Mucosa of descending colon (tissue), 3 donors: ENCODE measurements around the gene RAI14. TPM values are rescaled to one million over a fixed set of nuclear protein-coding genes. Genes with fewer than 3 reads are reported as not detected.

Experiments
- ATAC-seq: fragments of 200-7000 bp; cut with Tn5 transposase; one replicate; pipeline ENCODE4 v1.9.1; 2020; ENCODE audit warnings: mild to moderate bottlenecking, moderate library complexity
- DNase-seq, 3 donors: peaks; one replicate each; pipeline ENCODE4 v3.0.0-alpha.2; 2020
- H3K36me3 ChIP-seq: fragments of 200-600 bp; one replicate; pipeline ENCODE4 v1.8.0; 2021; ENCODE audit warnings: low read depth, mild to moderate bottlenecking
- H3K4me1 ChIP-seq: fragments of 200-600 bp; one replicate; pipeline ENCODE4 v1.8.0; 2021; ENCODE audit warnings: low read depth, mild to moderate bottlenecking
- H3K4me3 ChIP-seq: fragments of 200-600 bp; one replicate; pipeline ENCODE4 v1.8.0; 2021; ENCODE audit warnings: mild to moderate bottlenecking
- H3K9me3 ChIP-seq: fragments of 200-600 bp; one replicate; pipeline ENCODE4 v1.8.0; 2021; ENCODE audit warnings: mild to moderate bottlenecking
- CTCF ChIP-seq: fragments of 200-600 bp; IDR thresholded peaks from one replicate; pipeline ENCODE4 v1.8.0; 2022; ENCODE audit warnings: antibody characterized with exemption, mild to moderate bottlenecking
- intact Hi-C, 2 donors: fragments of 100-400 bp; cut with DNase I in 1 of 2; cut with micrococcal nuclease in 1 of 2; formaldehyde crosslinking; loops; one replicate each; pipeline versions ENCODE4 v1.11.0 to v1.11.1; 2022; cut with DNase I, micrococcal nuclease
- total RNA-seq, 3 donors: library from RNA; stranded (reverse); fragmentation: NEBNext Ultra II Directional in 2 of 3; extraction: Animal tissue kit (Norgen Biotek cat#: 25700) in 2 of 3; gene quantifications; one replicate each; pipeline versions ENCODE4 v1.2.1 to v1.2.4, GENCODE V29; 2021 to 2023
- donor health status: DM: no; HTN: no; CAD: no; lungs with moderate emphysema.
- donor health status: DM: no; HTN: no; CAD: no.
- donor health status: DM: no; HTN: yes; CAD: no.

Gene RAI14
- total RNA-seq, 3 donors from 2014 or later: 14.0 to 41.0 (median 23.4) TPM

GRCh38 chr5:34611464-34612415 is 44.4 kb upstream of the RAI14 start:
- no peak overlapping the region for H3K4me3 ChIP-seq
- no peak for TF ChIP-seq CTCF
- DNase-seq (no peak), ATAC-seq (no peak)
- intact Hi-C loops: no loop called here
- H3K4me1 ChIP-seq: no peaks in the 10 kb centered on the region
- H3K36me3 ChIP-seq: no peaks in the 10 kb centered on the region
- H3K9me3 ChIP-seq: no peaks in the 10 kb centered on the region

GRCh38 chr5:34616651-34617050 is 39.5 kb upstream of the RAI14 start:
- ATAC-seq: no peak
- TF ChIP-seq CTCF: no peak

GRCh38 chr5:34618371-34619065 is 37.6 kb upstream of the RAI14 start:
- Histone ChIP-seq H3K4me1 (no peaks in the 10 kb centered on the region), H3K4me3 (no peak overlapping the region), H3K36me3 (no peaks in the 10 kb centered on the region), H3K9me3 (no peaks in the 10 kb centered on the region)
- TF ChIP-seq CTCF: no peak
- DNase-seq: no peak
- ATAC-seq: no peak
- intact Hi-C loops: no loop called here

More at GRCh38 chr5:34616651-34617050, 39.5 kb upstream of the RAI14 start:
- no peaks in the 10 kb centered on the region for H3K4me1 ChIP-seq
- DNase-seq: no peak
- intact Hi-C loops: no loop called here
- H3K9me3 ChIP-seq: no peaks in the 10 kb centered on the region
- no peak overlapping the region for H3K4me3 ChIP-seq
- no peaks in the 10 kb centered on the region for H3K36me3 ChIP-seq

GRCh38 chr5:34620185-34620584 is 35.9 kb upstream of the RAI14 start:
- H3K4me3 ChIP-seq: no peak overlapping the region
- no peak for TF ChIP-seq CTCF
- no peak for ATAC-seq

GRCh38 chr5:34621277-34622097 is 34.6 kb upstream of the RAI14 start:
- TF ChIP-seq CTCF: no peak
- Histone ChIP-seq H3K4me1 (no peaks in the 10 kb centered on the region), H3K4me3 (no peak overlapping the region), H3K9me3 (no peaks in the 10 kb centered on the region), H3K36me3 (no peaks in the 10 kb centered on the region)
- ATAC-seq (no peak), DNase-seq (no peak)
- intact Hi-C loops: no loop called here

More at GRCh38 chr5:34620185-34620584, 35.9 kb upstream of the RAI14 start:
- Histone ChIP-seq H3K9me3 (no peaks in the 10 kb centered on the region), H3K36me3 (no peaks in the 10 kb centered on the region), H3K4me1 (no peaks in the 10 kb centered on the region)
- no peak for DNase-seq
- intact Hi-C loops: no loop called here
